GM20431 (cell line): Measurements from ENCODE around the gene HS2ST1.

Experiments used
- in situ Hi-C: fragments of 300-500 bp; cut with MseI, MboI; formaldehyde crosslinking; loops from one replicate; pipeline ENCODE4 v1.15.0; 2020; ENCODE audit warnings: low sequenced_read_pairs; ENCODE audit not compliant: unreplicated experiment

The HS2ST1 gene

DNA sequence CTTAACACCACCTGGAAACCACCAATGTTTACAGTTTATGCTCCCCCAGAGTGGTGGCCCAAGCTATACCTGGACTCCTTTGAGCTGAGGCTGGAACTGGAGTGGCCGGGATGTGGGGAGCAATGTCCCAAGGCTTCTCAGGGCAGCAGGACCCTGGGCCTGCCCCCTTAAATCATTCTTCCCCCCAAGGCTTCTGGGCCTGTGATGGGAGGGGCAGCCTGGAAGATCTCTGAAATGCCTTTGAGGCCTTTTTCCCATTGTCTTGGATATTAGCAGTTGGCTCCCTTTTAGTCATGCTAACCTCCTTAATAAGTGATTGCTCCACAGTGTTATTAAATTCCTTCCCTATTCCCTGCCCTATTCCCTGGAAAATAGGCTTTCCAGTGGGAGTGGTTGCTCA, 185.8 kb downstream of the HS2ST1 start:
- in situ Hi-C loops = no loop called here

GRCh38 chr1:87103074-87103473, 188.6 kb downstream of the HS2ST1 start:
- in situ Hi-C loops = no loop called here

- in situ Hi-C loops = no loop called here
These were observed 189.7 kb downstream of the HS2ST1 start for GRCh38 chr1:87104140-87104539.

- in situ Hi-C loops = no loop called here
These were observed 190.5 kb downstream of the HS2ST1 start for GRCh38 chr1:87104945-87105344.

DNA sequence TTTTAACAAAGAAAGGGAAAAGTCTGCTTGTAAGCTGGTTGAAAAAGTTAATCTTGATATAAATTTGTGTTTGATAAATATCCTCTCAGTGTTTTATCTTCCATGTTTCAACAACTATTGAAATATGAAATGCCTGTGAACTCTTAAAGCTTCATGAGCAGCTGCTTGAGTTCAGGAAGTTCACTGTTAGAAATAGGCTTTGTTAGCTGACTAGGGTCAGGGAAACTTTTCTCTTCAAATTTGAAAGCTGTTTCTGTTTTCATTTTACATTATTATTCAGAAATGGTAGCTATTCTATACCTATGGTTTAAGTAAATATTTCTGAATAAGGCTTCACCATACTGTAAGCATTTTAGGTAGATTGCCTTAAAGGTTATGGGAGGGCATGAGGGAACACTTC, 191.7 kb downstream of the HS2ST1 start:
- in situ Hi-C loops = no loop called here

- in situ Hi-C loops = no loop called here
These were observed 192.4 kb downstream of the HS2ST1 start for GRCh38 chr1:87106867-87107266.

GRCh38 chr1:87108228-87108627, 193.8 kb downstream of the HS2ST1 start:
- in situ Hi-C loops = no loop called here

DNA sequence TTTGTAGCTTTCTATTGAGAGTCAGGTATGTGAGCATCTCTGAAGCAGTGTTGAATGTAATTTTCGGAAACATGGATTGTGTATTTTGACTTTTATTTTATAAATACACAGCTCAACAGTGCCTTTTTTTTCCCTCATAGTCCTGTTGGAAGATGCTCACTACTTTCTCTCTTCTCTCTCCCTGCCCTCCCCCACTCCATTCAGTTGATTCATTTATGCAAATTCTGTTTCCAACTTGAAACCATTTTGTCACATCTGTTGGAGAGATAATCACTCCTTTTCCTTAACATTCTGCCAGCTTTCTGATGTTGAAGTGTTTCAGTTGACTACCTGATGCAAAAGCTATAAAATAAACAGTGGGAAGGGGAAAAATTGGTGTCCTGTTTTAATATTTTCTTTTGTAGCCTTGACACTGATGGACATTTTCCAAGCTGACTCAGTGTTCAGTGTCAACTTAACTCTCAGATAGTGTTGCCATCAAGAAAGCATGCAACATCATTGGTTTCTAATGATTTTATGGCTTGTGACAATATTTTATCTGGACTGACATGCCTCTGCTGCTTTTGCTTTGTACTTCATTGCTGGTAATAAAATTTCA, 194.5 kb downstream of the HS2ST1 start:
- in situ Hi-C loops = no loop called here

- in situ Hi-C loops = no loop called here
These were observed 197.4 kb downstream of the HS2ST1 start for GRCh38 chr1:87111659-87112371.

DNA sequence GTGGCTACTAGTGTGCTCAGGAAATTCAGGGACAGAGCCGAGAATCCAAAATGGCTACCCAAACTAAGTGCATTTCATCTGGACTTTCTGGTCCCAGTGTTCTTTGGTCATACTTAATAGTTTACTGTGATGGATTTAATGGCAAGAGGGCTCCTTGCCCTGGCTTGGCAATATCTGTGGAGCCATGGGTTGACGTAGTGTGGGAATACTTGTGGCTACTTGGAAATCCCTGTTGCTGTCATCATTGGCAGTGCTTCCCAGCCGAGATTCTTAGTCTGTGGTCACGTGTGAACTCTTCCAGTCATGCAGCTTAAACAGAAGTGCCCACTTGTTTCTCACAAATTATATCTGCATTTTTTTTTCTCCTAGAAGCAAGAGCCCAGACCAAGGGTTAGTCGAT, 198.9 kb downstream of the HS2ST1 start:
- in situ Hi-C loops = no loop called here

DNA sequence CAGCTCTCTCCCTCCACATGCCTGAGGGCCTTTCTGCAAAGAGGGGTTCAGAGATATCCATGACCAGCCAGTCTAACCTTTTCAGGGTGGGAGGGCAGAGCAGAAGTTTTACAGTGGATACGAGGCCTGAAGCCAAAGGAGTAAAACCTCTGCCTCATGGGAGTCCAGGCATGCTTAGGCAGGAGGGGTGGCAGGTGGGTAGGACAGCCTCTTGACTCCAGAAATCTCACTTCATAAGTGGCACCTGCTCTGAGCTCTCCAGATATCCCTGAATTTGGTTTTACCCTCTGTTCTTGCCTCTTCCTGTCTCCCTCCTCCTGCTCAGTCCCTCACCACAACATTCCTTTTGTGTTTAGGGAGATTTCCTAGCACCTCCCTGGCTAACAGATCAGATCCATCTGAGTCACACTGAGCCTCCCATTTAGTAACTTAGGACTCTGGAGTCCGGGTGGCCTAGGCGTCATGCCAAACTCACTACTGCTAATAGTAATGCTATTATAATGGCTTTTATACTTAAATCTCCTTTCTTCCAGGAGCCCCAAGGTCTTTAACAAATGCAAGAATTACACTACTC, 201.0 kb downstream of the HS2ST1 start:
- in situ Hi-C loops = no loop called here

- in situ Hi-C loops = no loop called here
These were observed 201.5 kb downstream of the HS2ST1 start for GRCh38 chr1:87115891-87116290.

- in situ Hi-C loops = no loop called here
These were observed 203.4 kb downstream of the HS2ST1 start for GRCh38 chr1:87117761-87118368.

GRCh38 chr1:87119541-87120140, 205.2 kb downstream of the HS2ST1 start:
- in situ Hi-C loops = no loop called here

DNA sequence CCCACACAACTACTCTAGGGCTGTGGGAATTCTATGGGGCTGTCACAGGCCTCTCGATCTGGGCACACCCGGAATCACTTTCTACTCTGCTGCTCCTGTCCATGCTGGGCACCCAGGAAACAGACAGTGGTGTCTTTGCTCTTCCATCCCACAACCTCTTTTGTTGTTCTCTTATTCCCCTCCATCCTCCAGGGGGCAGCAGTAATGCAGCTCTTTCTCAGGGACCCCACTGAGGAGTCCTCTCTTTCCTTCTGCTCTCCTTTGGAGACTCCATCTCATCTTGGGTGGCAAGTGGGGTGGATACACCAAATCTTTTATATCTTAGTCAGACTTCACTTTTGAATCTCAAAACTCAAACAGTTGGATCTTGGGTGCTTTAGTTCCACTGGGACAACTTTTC, 206.3 kb downstream of the HS2ST1 start:
- in situ Hi-C loops = no loop called here

DNA sequence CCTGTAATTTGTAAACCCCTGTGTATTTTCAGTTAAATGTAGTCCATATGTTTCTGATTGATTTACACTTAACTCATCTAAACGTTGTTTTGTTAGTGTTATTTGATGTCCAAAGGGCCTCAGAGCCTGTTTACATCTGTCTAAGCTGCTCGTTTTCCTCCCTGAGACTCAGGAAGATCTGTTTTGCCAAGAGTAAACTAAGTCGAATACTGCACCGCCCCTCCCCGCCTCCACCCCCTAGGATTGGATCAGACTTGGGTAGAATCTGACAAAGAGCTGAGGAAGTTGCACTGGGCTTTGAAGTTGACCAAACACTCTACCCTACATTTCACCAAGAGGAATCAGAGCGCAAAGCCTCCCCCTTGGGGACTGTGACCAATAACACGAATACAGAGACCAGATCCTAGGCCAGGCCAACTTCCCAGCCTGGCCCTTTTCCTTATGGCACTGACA, 207.3 kb downstream of the HS2ST1 start:
- in situ Hi-C loops = no loop called here

GRCh38 chr1:87122243-87122642, 207.8 kb downstream of the HS2ST1 start:
- in situ Hi-C loops = no loop called here

DNA sequence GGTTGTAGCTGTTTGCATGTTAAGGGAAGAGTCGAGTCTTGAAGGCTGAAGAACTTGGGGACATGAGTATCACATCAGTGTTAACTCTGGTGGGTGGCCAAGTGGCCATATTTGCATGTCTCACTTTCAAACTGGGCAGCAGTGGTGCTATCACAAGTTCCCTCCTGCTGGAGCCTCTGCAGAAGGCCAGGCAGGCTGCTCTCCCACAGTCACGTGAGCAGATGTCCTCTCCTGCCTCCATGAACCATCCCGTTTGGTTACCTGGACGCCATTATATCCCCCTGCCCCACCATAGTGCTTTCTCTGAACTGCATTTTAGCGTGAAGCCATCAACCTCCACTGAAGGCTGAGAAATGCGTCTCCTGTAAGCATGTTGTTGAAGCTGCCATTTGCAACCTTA, 209.2 kb downstream of the HS2ST1 start:
- in situ Hi-C loops = no loop called here

- in situ Hi-C loops = loop anchor here (25.0 kb wide), 2 partner anchors 160 to 835 kb away; no protein-coding TSS in a partner anchor
These were observed 212.6 kb downstream of the HS2ST1 start for GRCh38 chr1:87126886-87127505.

GRCh38 chr1:87127581-87127980, 213.1 kb downstream of the HS2ST1 start:
- in situ Hi-C loops = loop anchor here (25.0 kb wide), 2 partner anchors 160 to 835 kb away; no protein-coding TSS in a partner anchor
